Endometrial microvascular endothelial cells (primary cell): ENCODE data around the gene NDUFB10. TPM values are rescaled to one million over a fixed set of nuclear protein-coding genes. Genes with fewer than 3 reads are reported as not detected.

Experiments used
- in situ Hi-C: cut with HindIII; loops from 2 replicates; pipeline ENCODE4 v1.10.0; 2017; ENCODE audit warnings: low sequenced_read_pairs, low pct_unique_long_range_greater_than_20kb; ENCODE audit errors: inconsistent ontology term
- total RNA-seq: library from RNA; depleted of rRNA; stranded (reverse); fragments of >200 nt; gene quantifications from one replicate; pipeline ENCODE4 v1.2.3, GENCODE V29; 2015; ENCODE audit errors: inconsistent ontology term

The NDUFB10 gene
- total RNA-seq, 1 donor from 2014 or later: 270 TPM

- in situ Hi-C loops: no loop called here
These were observed 4.6 kb downstream of the NDUFB10 start for GRCh38 chr16:1963806-1964505.

GRCh38 chr16:1964506-1965395, 5.4 kb downstream of the NDUFB10 start, which contains the start of gene RPS2:
Gene RPS2, minus strand, starts transcription at chr16:1964826. Its CDS starts 201 bp downstream, at chr16:1964625.
- in situ Hi-C loops: no loop called here

DNA sequence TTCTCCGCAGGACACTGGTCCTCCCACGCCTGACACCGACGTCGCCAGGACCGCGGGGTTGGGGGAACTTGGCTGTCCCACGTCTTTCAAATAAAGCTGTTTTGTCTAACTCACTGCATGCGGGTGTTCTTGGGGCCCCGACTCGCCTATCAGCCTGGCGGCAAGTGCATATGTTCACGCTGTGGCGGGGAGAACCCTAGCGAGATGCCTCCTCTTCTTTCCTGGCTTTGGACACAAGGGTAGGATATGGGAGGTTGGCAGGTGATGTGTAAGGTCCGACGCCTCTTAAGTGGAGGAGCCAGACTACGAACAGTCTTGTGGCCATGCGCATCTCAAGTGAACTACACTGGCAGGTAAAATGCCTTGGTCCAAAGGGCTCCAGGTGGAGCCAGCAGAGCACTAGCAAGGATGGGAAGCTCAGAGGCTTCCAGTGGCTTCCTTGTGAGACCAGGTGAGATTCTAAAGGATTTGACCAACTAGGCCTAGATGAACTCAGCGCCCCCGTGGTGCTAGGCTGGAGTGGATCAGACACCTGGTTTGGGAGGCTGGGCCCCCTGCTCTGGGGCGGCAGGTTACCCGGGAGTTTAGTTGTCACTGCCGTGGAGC, 6.2 kb downstream of the NDUFB10 start:
- in situ Hi-C loops: no loop called here

DNA sequence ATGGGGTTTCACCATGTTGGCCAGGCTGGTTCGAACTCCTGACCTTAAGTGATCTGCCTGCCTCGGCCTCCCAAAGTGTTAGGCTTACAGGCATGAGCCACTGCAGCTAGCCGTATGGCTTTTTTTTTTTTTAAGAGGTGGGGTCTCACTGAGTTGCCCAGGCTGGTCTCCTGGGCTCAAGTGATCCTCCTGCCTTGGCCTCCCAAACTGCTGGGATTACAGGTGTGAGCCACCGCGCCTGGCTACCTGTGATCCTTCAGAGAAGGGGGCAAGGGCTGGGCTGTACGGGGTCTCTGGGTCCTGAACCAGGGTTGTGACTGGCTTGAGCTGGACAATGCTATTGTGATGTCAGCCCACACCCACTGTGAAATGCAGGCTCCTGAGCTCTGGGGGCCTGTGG, 7.1 kb downstream of the NDUFB10 start, which contains the start of gene RNF151:
TSS of gene RNF151 (plus strand) at position 397 of the 400 bp plus-strand sequence. CDS start 26 bp downstream, outside the sequence.
- in situ Hi-C loops: no loop called here

- in situ Hi-C loops: no loop called here
These were observed 9.0 kb downstream of the NDUFB10 start for GRCh38 chr16:1968146-1968953.

DNA sequence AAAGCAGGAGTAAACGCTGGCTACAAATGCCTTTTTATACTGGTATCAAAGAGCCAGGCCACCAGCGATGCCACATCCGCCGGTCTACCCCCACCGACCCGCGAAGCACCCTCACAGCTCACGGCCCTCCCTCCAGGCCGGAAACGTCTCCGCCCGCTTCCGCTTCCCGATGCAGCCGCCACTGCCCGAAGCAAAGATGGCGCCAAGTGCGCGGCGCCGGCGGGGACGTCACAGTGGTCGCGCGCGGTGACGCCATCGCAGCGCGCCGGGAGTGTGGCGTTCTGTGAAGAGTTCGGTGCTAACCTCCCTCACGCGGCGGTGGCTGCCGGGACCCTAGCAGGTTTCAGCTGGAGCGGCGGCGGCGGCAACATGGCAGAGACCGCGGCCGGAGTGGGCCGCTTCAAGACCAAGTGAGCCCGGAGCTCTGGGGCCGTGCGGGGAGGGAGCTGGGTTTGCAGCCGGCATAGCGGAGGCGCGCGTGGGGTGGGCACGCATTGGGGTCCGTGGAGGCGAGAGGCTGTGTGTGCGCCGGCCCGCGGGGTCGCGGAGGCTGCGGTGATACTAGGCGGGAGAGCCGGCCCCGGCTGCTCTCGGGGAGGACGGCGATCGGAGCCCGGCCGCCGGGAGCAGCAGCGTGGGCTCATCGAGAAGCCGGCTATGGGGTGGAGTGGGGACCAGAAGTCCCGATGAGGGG, 12.6 kb downstream of the NDUFB10 start, which contains the start of gene TBL3:
TSS of gene TBL3 (plus strand) at position 258 of the 694 bp plus-strand sequence. CDS start at position 370, 112 bp downstream.
- in situ Hi-C loops: no loop called here

- in situ Hi-C loops: no loop called here
These were observed 13.1 kb downstream of the NDUFB10 start for GRCh38 chr16:1972490-1972877.

GRCh38 chr16:1973461-1974156, 14.3 kb downstream of the NDUFB10 start:
- in situ Hi-C loops: no loop called here

DNA sequence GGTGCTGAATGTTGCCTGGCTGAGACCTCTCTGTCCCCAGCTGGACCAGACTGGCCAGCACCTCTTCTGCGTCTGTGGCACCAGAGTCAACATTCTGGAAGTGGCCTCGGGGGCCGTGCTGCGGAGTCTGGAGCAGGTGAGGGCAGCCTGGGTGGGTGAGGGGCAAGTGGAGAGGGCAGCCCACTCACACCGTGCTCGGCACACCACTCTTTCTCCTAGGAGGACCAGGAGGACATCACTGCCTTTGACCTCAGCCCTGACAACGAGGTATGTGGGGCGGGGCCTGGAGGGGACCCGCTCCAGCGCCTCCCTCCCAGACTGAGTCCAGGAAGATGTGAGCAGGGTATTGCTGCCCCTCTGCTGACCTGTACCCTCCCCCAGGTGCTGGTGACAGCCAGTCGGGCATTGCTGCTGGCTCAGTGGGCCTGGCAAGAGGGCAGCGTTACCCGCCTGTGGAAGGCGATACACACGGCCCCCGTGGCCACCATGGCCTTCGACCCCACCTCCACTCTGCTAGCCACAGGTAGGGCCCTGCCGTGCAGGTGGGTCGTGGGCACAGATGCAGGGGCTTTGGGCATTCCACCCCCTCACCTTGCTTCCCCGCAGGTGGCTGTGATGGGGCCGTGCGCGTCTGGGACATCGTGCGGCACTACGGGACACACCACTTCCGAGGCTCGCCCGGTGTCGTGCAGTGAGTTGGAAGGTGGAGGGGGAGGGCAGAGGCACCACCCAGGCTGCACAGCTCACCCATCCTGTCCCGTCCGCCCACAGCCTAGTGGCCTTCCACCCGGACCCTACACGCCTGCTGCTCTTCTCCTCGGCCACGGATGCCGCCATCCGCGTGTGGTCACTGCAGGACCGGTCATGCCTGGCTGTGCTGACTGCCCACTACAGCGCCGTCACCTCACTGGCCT, 15.1 kb downstream of the NDUFB10 start:
- in situ Hi-C loops: no loop called here

DNA sequence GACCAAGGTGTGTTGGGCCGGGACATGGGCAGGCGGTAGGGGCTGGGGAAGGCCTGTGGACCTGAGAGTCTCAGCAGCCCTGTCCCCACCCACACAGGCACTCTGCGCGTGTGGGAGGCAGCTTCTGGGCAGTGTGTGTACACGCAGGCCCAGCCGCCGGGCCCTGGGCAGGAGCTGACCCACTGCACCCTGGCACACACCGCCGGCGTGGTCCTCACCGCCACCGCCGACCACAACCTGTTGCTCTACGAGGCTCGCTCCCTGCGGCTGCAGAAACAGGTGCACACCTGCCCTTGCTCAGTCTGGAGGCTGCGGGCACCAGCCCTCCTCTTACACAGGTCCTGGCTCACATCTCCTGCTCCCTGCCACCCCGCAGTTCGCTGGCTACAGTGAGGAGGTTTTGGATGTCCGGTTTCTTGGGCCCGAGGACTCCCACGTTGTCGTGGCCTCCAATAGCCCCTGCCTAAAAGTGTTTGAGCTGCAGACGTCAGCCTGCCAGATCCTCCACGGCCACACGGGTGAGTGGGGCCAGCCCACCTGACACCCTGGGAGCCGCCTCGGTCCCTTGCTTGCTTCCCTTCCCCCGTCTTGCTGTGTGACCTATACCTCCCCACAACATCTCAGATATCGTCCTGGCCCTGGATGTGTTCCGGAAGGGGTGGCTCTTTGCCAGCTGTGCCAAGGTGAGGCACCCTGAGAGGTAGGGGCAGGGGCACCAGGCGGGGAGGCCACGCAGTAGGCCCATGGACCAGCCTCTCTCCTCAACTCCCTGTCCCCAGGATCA, 16.3 kb downstream of the NDUFB10 start:
- in situ Hi-C loops: no loop called here

GRCh38 chr16:1976216-1976520, 16.8 kb downstream of the NDUFB10 start:
- in situ Hi-C loops: no loop called here

DNA sequence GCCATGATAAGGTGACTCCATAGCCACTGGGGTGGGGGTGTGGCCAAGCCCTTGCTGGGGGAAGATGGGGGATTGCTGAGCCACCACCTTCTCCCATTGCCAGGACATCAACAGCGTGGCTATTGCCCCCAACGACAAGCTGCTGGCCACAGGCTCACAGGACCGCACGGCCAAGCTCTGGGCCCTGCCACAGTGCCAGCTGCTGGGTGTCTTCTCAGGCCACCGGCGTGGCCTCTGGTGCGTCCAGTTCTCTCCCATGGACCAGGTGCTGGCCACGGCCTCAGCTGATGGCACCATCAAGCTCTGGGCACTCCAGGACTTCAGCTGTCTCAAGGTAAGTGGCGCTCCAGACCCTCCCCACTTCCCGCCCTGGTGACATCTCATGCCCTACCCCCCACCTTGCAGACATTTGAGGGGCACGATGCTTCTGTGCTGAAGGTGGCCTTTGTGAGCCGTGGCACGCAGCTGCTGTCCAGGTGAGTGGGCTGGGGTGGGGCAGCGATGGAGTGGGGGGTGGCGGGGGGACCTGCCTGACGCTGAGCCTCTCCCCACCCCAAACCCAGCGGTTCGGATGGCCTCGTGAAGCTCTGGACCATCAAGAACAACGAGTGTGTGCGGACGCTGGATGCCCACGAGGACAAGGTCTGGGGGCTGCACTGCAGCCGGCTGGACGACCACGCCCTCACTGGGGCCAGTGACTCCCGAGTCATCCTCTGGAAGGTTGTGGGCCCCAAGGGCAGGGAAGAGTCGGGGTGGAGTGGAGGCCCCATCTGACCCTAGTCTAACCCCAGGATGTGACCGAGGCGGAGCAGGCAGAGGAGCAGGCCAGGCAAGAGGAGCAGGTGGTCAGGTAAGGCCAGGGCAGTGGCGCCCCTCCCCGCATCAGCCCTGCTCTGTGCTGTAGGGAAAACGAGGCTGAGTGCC, 17.9 kb downstream of the NDUFB10 start:
- in situ Hi-C loops: no loop called here

GRCh38 chr16:1977875-1978268, 18.5 kb downstream of the NDUFB10 start:
- in situ Hi-C loops: no loop called here

DNA sequence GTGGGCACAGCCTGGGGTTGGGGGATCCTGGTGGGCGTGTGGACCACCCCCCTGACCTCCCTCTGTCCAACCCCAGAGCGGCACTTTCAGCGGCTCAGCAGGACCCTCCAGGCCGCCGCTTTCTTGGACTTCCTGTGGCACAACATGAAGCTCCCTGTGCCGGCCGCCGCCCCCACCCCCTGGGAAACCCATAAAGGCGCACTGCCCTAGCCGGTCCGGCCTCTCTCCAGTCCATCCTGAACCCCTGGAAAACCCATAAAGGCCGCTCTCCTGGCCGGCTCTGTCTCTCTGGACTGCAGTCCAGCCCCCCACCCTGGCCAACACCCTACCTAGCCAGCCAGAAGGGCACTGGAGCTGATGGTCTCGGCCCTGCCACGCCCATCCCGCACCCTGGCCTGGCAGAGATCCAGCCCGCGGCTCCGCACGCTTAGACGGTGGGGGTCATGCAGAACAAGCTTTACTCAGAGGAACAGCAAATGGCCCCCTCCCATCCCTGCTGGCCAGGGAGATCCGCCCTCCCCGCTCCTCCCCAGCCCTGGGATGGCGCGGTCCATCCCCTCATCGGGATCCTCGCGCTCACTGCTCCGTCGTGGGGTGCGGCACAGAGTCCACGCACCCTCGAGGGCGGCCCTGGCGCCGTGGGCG, 19.3 kb downstream of the NDUFB10 start:
- in situ Hi-C loops: no loop called here
